ENCODE results near the gene AGBL4.

DNA sequence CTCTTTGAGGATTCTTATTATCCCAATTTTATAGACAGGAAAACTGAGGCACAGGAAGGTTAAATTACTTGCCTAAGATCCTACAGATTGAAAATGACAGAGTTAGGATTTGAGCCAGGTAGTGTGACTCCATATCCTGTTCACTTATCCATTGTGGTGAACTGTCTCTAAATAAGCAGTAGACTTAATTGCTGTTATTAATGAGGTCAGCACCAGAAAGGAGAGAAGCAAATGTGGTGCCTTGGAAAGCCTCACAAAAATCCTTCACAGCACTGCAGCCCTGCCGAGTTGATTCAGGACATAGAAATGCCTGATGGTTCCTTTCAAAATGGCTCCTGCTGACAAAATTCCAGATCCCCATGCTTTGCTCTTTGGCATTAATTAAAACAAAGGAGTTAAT is 1053.8 kb downstream of the AGBL4 start:
- TF ChIP-seq, protein P1, sequence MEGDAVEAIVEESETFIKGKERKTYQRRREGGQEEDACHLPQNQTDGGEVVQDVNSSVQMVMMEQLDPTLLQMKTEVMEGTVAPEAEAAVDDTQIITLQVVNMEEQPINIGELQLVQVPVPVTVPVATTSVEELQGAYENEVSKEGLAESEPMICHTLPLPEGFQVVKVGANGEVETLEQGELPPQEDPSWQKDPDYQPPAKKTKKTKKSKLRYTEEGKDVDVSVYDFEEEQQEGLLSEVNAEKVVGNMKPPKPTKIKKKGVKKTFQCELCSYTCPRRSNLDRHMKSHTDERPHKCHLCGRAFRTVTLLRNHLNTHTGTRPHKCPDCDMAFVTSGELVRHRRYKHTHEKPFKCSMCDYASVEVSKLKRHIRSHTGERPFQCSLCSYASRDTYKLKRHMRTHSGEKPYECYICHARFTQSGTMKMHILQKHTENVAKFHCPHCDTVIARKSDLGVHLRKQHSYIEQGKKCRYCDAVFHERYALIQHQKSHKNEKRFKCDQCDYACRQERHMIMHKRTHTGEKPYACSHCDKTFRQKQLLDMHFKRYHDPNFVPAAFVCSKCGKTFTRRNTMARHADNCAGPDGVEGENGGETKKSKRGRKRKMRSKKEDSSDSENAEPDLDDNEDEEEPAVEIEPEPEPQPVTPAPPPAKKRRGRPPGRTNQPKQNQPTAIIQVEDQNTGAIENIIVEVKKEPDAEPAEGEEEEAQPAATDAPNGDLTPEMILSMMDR (IDR thresholded peaks at IDR 0.05 in 2 of 3, conservative IDR thresholded peaks at IDR 0.05 in 1 of 3; ENCODE audit: borderline replicate concordance in 1 of 3, insufficient read depth in 1 of 3, low read depth in 2 of 3, low read length in 2 of 3), result no peak
- TF ChIP-seq CEBPB (IDR thresholded peaks at IDR 0.05; ENCODE audit: low read depth) (no peak), POLR2A (IDR thresholded peaks at IDR 0.05; ENCODE audit: borderline replicate concordance, extremely low read depth, insufficient read depth, insufficient read length) (no peak), YY1 (IDR thresholded peaks at IDR 0.05; ENCODE audit: extremely low read depth, insufficient replicate concordance, low read depth, low read length) (no peak), POLR2AphosphoS5 (IDR thresholded peaks at IDR 0.05; ENCODE audit: low read depth, low read length) (no peak), JUND (IDR thresholded peaks at IDR 0.05) (no peak), EGR1 (IDR thresholded peaks at IDR 0.05; ENCODE audit: low read depth) (no peak), RAD21 (IDR thresholded peaks at IDR 0.05; ENCODE audit: low read depth) (no peak), EZH2 (IDR thresholded peaks at IDR 0.05) (no peak), SRF (IDR thresholded peaks at IDR 0.05; ENCODE audit: low read depth) (no peak), MAX (IDR thresholded peaks at IDR 0.05) (no peak), ZNF274 (IDR thresholded peaks at IDR 0.05; ENCODE audit: low read depth, low read length) (no peak), ATF3 (IDR thresholded peaks at IDR 0.05) (no peak)
- TF ChIP-seq, protein P2, sequence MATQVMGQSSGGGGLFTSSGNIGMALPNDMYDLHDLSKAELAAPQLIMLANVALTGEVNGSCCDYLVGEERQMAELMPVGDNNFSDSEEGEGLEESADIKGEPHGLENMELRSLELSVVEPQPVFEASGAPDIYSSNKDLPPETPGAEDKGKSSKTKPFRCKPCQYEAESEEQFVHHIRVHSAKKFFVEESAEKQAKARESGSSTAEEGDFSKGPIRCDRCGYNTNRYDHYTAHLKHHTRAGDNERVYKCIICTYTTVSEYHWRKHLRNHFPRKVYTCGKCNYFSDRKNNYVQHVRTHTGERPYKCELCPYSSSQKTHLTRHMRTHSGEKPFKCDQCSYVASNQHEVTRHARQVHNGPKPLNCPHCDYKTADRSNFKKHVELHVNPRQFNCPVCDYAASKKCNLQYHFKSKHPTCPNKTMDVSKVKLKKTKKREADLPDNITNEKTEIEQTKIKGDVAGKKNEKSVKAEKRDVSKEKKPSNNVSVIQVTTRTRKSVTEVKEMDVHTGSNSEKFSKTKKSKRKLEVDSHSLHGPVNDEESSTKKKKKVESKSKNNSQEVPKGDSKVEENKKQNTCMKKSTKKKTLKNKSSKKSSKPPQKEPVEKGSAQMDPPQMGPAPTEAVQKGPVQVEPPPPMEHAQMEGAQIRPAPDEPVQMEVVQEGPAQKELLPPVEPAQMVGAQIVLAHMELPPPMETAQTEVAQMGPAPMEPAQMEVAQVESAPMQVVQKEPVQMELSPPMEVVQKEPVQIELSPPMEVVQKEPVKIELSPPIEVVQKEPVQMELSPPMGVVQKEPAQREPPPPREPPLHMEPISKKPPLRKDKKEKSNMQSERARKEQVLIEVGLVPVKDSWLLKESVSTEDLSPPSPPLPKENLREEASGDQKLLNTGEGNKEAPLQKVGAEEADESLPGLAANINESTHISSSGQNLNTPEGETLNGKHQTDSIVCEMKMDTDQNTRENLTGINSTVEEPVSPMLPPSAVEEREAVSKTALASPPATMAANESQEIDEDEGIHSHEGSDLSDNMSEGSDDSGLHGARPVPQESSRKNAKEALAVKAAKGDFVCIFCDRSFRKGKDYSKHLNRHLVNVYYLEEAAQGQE (IDR thresholded peaks at IDR 0.05; ENCODE audit: low read depth), result no peak

Data from HCT116 (cell line).